Endothelial cell of umbilical vein (primary cell): ENCODE data around the gene INSC. TPM values are rescaled to one million over a fixed set of nuclear protein-coding genes. Genes with fewer than 3 reads are reported as not detected.

ENCODE experiments used
- BruUV-seq: library from RNA; stranded (reverse); fragments of 400-500 nt; replicated peaks from 2 replicates; lab custom pipeline; 2021; lab: Mats Ljungman, UMichigan
- CTCF ChIA-PET: fragments of 300-600, 350-600 bp; sonication (Branson Sonifier 250); formaldehyde crosslinking; loops from one replicate; lab custom pipeline; 2021; ENCODE audit warnings: antibody characterized with exemption, inconsistent platforms; lab: Charles Lee
- POLR2A ChIA-PET: fragments of 300-600, 350-600 bp; sonication (Branson Sonifier 250); formaldehyde crosslinking; loops from one replicate; lab custom pipeline; 2021; ENCODE audit warnings: antibody characterized with exemption, inconsistent platforms; lab: Charles Lee
- DNase-seq: peaks from one replicate; pipeline ENCODE4 v3.0.0-alpha.2; 2011; ENCODE audit warnings: low read depth, low spot score
- FAIRE-seq: peaks from 2 replicates; lab custom pipeline; 2011; peaks lifted over from hg19 to GRCh38; lab: Jason Lieb, UNC
- H2AFZ ChIP-seq: 2 replicates; pipeline ENCODE4 v1.6.0; 2012; ENCODE audit warnings: low read depth, low read length, control low read depth, inconsistent platforms
- H3K27ac ChIP-seq: 2 replicates; pipeline ENCODE4 v1.5.1; 2011; ENCODE audit warnings: low read depth, mild to moderate bottlenecking, control low read depth, low read length, moderate library complexity; ENCODE audit not compliant: insufficient read depth
- H3K27me3 ChIP-seq, 2 experiments: 2 replicates each; pipeline versions ENCODE4 v1.6.0 to v1.6.1; 2011; ENCODE audit warnings: low read length in 2 of 2, mixed read lengths in 1 of 2; ENCODE audit not compliant: control insufficient read depth in 2 of 2, insufficient read depth in 2 of 2
- H3K36me3 ChIP-seq, 2 experiments: 2 replicates in 1 of 2; 3 replicates in 1 of 2; pipeline ENCODE4 v1.5.1; 2011; ENCODE audit warnings: low read length in 2 of 2, mild to moderate bottlenecking in 1 of 2, moderate library complexity in 1 of 2; ENCODE audit not compliant: control insufficient read depth in 2 of 2, insufficient read depth in 2 of 2; ENCODE audit errors: extremely low read depth in 1 of 2
- H3K4me1 ChIP-seq: 3 replicates; pipeline ENCODE4 v1.5.1; 2011; ENCODE audit warnings: mild to moderate bottlenecking, low read length; ENCODE audit not compliant: control insufficient read depth, insufficient read depth; ENCODE audit errors: extremely low read depth
- H3K4me2 ChIP-seq: 2 replicates; pipeline ENCODE4 v1.6.1; 2011; ENCODE audit warnings: low read length, control low read depth, mixed read lengths; ENCODE audit not compliant: insufficient read depth
- H3K4me3 ChIP-seq, 3 experiments: fragments of 200-600 bp in 1 of 3; sonication (generic), shearing (Covaris generic) in 1 of 3; replicated peaks in 1 of 3; 2 replicates each; pipeline ENCODE4 v1.5.1; 2011 to 2016; ENCODE audit warnings: control low read depth in 3 of 3, low read length in 3 of 3, mild to moderate bottlenecking in 2 of 3, inconsistent platforms in 1 of 3, low read depth in 1 of 3, moderate library complexity in 1 of 3; ENCODE audit not compliant: insufficient read depth in 1 of 3
- H3K79me2 ChIP-seq: 2 replicates; pipeline ENCODE4 v1.6.0; 2012; ENCODE audit warnings: low read length, inconsistent platforms; ENCODE audit not compliant: control insufficient read depth, insufficient read depth
- H3K9ac ChIP-seq: replicated peaks from 2 replicates; pipeline ENCODE3; 2011; ENCODE audit warnings: low read length, control low read depth; ENCODE audit not compliant: insufficient read depth; ENCODE audit errors: extremely low read depth
- H3K9me1 ChIP-seq: replicated peaks from 3 replicates; pipeline ENCODE4 v1.6.0; 2011; ENCODE audit warnings: mild to moderate bottlenecking, low read length; ENCODE audit not compliant: control insufficient read depth, insufficient read depth; ENCODE audit errors: extremely low read depth
- H3K9me3 ChIP-seq: replicated peaks from 2 replicates; pipeline ENCODE4 v1.5.1; 2012; ENCODE audit warnings: low read length, inconsistent platforms; ENCODE audit not compliant: control insufficient read depth, insufficient read depth
- H4K20me1 ChIP-seq: replicated peaks from 2 replicates; pipeline ENCODE3; 2011; ENCODE audit warnings: mild to moderate bottlenecking, low read length; ENCODE audit not compliant: control insufficient read depth, insufficient read depth; ENCODE audit errors: extremely low read depth
- EZH2 ChIP-seq: IDR thresholded peaks from 2 replicates; pipeline ENCODE4 v1.6.1; 2012; ENCODE audit warnings: borderline replicate concordance, low read depth, mild to moderate bottlenecking, moderate library complexity, low read length, inconsistent platforms; ENCODE audit not compliant: severe bottlenecking
- FOS ChIP-seq: IDR thresholded peaks from 2 replicates; pipeline ENCODE4 v1.6.1; 2011; ENCODE audit warnings: mild to moderate bottlenecking, low read length, moderate library complexity, borderline replicate concordance; ENCODE audit not compliant: insufficient read depth
- GATA2 ChIP-seq: IDR thresholded peaks from 2 replicates; pipeline ENCODE4 v1.7.0; 2011; ENCODE audit warnings: low read depth, mild to moderate bottlenecking, moderate library complexity, mixed read lengths, low read length; ENCODE audit not compliant: insufficient read length, insufficient read depth
- JUN ChIP-seq: IDR thresholded peaks from 2 replicates; pipeline ENCODE4 v1.6.1; 2011; ENCODE audit warnings: borderline replicate concordance, low read depth; ENCODE audit not compliant: insufficient read length, insufficient read depth
- MYC ChIP-seq: IDR thresholded peaks from one replicate; pipeline ENCODE4 v1.6.1; 2011; ENCODE audit warnings: mild to moderate bottlenecking, low read depth, low read length
- POLR2A ChIP-seq: IDR thresholded peaks from 2 replicates; pipeline ENCODE4 v1.6.1; 2012; ENCODE audit warnings: low read depth, mild to moderate bottlenecking, control low read depth, low read length
- POLR2AphosphoS5 ChIP-seq: IDR thresholded peaks from 2 replicates; pipeline ENCODE4 v1.6.1; 2012; ENCODE audit warnings: low read depth, mild to moderate bottlenecking, control low read depth, low read length, moderate library complexity; ENCODE audit not compliant: insufficient read depth
- dilution Hi-C: fragments of 300-500 bp; cut with MboI; formaldehyde crosslinking; loops from one replicate; pipeline ENCODE4 v1.15.0; 2019; ENCODE audit warnings: low sequenced_read_pairs; ENCODE audit not compliant: extremely low pct_ligation_motif_present
- intact Hi-C: fragments of 100-400 bp; cut with micrococcal nuclease; formaldehyde crosslinking; loops from one replicate; pipeline ENCODE4 v1.10.0; 2022
- polyA plus RNA-seq, 4 experiments: library from polyadenylated mRNA; depleted of rRNA in 3 of 4; stranded (reverse) in 3 of 4; unstranded in 1 of 4; fragments of >200 nt; gene quantifications; 2 replicates each; pipeline versions ENCODE4 v1.2.1 to v1.2.3, GENCODE V29; 2011 to 2012; ENCODE audit warnings: missing spikeins in 1 of 4
- total RNA-seq: library from RNA; stranded (reverse); gene quantifications from 2 replicates; pipeline ENCODE4 v1.2.3, GENCODE V29; 2021
- TF ChIP-seq, protein P1 (sequence below), 2 donors: IDR thresholded peaks; 1 replicate in 1 of 2; 2 replicates in 1 of 2; pipeline ENCODE4 v1.5.1; 2011; ENCODE audit warnings: low read length in 2 of 2, mild to moderate bottlenecking in 2 of 2, moderate library complexity in 2 of 2, control low read depth in 1 of 2, inconsistent platforms in 1 of 2, low read depth in 1 of 2; ENCODE audit not compliant: insufficient read depth in 1 of 2; ENCODE audit errors: extremely low read depth in 1 of 2
- TF ChIP-seq, protein P2 (sequence below): IDR thresholded peaks from 2 replicates; pipeline ENCODE4 v1.6.1; 2011; ENCODE audit not compliant: insufficient read depth, insufficient read length

Gene INSC
- total and polyA plus RNA-seq, 2 donors (not counting 3 experiments of a cell fraction or from before 2014, with no cell fraction given): not detected

DNA sequence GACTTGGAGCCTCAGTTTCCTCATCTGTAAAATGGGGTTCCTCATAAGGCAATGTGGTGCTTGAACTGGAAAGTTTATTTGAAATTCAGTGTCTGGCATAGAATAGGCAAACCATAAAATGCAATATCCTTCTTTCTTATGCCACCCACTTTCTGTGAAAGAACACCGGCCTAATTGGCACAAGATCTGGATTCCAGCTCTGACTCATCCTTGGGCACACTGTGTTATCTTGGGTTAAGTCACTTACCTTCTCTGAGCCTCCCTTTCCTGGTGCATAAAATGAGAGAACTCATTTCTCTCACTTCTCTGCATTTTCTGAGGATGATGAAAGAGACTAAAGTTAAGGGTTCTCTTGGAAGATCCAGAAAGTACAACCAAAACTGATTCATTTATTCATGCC lies 5.1 kb downstream of the INSC start:
- ChIA-PET POLR2A (no interaction called here), CTCF (no interaction called here)
- intact Hi-C loops (no loop called here), dilution Hi-C loops (no loop called here)
- H4K20me1 ChIP-seq: no peaks in the 10 kb centered on the region
- no peaks in the 10 kb centered on the region for H3K27me3 ChIP-seq
- no peak overlapping the region for H3K4me3 ChIP-seq
- H3K79me2 ChIP-seq: no peaks in the 10 kb centered on the region
- H3K9me1 ChIP-seq: no peaks in the 10 kb centered on the region
- BruUV-seq: no TSS peak
- no peak overlapping the region for H3K4me2 ChIP-seq
- H3K9ac ChIP-seq: no peak overlapping the region
- H3K27ac ChIP-seq: no peak overlapping the region
- TF ChIP-seq MYC (no peak), GATA2 (no peak), EZH2 (no peak), POLR2AphosphoS5 (no peak), POLR2A (no peak), FOS (no peak), JUN (no peak)
- TF ChIP-seq, protein P1, sequence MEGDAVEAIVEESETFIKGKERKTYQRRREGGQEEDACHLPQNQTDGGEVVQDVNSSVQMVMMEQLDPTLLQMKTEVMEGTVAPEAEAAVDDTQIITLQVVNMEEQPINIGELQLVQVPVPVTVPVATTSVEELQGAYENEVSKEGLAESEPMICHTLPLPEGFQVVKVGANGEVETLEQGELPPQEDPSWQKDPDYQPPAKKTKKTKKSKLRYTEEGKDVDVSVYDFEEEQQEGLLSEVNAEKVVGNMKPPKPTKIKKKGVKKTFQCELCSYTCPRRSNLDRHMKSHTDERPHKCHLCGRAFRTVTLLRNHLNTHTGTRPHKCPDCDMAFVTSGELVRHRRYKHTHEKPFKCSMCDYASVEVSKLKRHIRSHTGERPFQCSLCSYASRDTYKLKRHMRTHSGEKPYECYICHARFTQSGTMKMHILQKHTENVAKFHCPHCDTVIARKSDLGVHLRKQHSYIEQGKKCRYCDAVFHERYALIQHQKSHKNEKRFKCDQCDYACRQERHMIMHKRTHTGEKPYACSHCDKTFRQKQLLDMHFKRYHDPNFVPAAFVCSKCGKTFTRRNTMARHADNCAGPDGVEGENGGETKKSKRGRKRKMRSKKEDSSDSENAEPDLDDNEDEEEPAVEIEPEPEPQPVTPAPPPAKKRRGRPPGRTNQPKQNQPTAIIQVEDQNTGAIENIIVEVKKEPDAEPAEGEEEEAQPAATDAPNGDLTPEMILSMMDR (IDR thresholded peaks at IDR 0.05; ENCODE audit: extremely low read depth in 1 of 2, insufficient read depth in 1 of 2, low read depth in 1 of 2, low read length in 2 of 2): no peak
- TF ChIP-seq, protein P2, sequence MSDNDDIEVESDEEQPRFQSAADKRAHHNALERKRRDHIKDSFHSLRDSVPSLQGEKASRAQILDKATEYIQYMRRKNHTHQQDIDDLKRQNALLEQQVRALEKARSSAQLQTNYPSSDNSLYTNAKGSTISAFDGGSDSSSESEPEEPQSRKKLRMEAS: no peak
- H2AFZ ChIP-seq: no peak overlapping the region
- FAIRE-seq: no peak
- no peak for DNase-seq
- no peaks in the 10 kb centered on the region for H3K9me3 ChIP-seq
- no peaks in the 10 kb centered on the region for H3K36me3 ChIP-seq
- H3K4me1 ChIP-seq: no peaks in the 10 kb centered on the region
